ENCODE results near the gene APBB2.

- no peak for TF ChIP-seq CTCF (conservative IDR thresholded peaks at IDR 0.05)
- TF ChIP-seq EZH2 (IDR thresholded peaks at IDR 0.05; ENCODE audit: low read depth): no peak
These were observed 59.0 kb downstream of the APBB2 start for GRCh38 chr4:41155194-41155830.
